CD4-positive, alpha-beta memory T cell (primary cell): ENCODE data around the gene GDAP2. TPM values are rescaled to one million over a fixed set of nuclear protein-coding genes. Genes with fewer than 3 reads are reported as not detected.

Experiments
- CTCF ChIA-PET: fragments of 350-600 bp; sonication (Branson Sonifier 250); formaldehyde crosslinking; loops from one replicate; lab custom pipeline; 2021; ENCODE audit warnings: inconsistent platforms; ENCODE audit not compliant: partially characterized antibody; lab: Charles Lee
- POLR2A ChIA-PET: fragments of 350-600 bp; sonication (Branson Sonifier 250); formaldehyde crosslinking; loops from one replicate; lab custom pipeline; 2021; ENCODE audit not compliant: partially characterized antibody; lab: Charles Lee
- DNase-seq, 5 donors: peaks; one replicate each; pipeline versions ENCODE4 v3.0.0 to v3.0.0-alpha.2; 2020 to 2022; ENCODE audit warnings: mixed read lengths in 1 of 5
- H3K27ac ChIP-seq: one replicate; pipeline ENCODE4 v1.7.0; 2013; ENCODE audit warnings: low read depth, low read length
- H3K27me3 ChIP-seq: 2 replicates; pipeline ENCODE4 v1.7.0; 2013; ENCODE audit warnings: mild to moderate bottlenecking, low read length, moderate library complexity; ENCODE audit not compliant: insufficient read depth
- H3K36me3 ChIP-seq: 2 replicates; pipeline ENCODE4 v1.7.0; 2013; ENCODE audit warnings: mild to moderate bottlenecking, low read length, moderate library complexity; ENCODE audit not compliant: insufficient read depth
- H3K4me1 ChIP-seq: 2 replicates; pipeline ENCODE4 v1.7.0; 2013; ENCODE audit warnings: mild to moderate bottlenecking, low read length, moderate library complexity; ENCODE audit not compliant: insufficient read depth
- H3K4me3 ChIP-seq, 2 donors: one replicate each; pipeline ENCODE4 v1.7.0; 2013; ENCODE audit warnings: low read length in 2 of 2, mild to moderate bottlenecking in 1 of 2
- H3K9me3 ChIP-seq, 2 donors: one replicate each; pipeline ENCODE4 v1.7.0; 2013; ENCODE audit warnings: low read length in 2 of 2, control low read depth in 1 of 2; ENCODE audit not compliant: control insufficient read depth in 1 of 2
- H3K27ac Mint-ChIP-seq, 7 donors: one replicate each; pipeline ENCODE4 v1.8.0; 2020 to 2021; ENCODE audit warnings: mixed read lengths in 7 of 7, mild to moderate bottlenecking in 6 of 7, inconsistent platforms in 3 of 7, moderate library complexity in 3 of 7
- H3K27me3 Mint-ChIP-seq, 2 donors: one replicate each; pipeline ENCODE4 v1.8.0; 2020 to 2021; ENCODE audit warnings: mixed read lengths in 2 of 2
- H3K36me3 Mint-ChIP-seq, 2 donors: one replicate each; pipeline ENCODE4 v1.8.0; 2020 to 2021; ENCODE audit warnings: mixed read lengths in 2 of 2, inconsistent platforms in 1 of 2, mild to moderate bottlenecking in 1 of 2
- H3K4me1 Mint-ChIP-seq, 4 donors: one replicate each; pipeline ENCODE4 v1.8.0; 2020 to 2021; ENCODE audit warnings: mixed read lengths in 4 of 4, mild to moderate bottlenecking in 1 of 4
- H3K4me3 Mint-ChIP-seq, 8 donors: one replicate each; pipeline ENCODE4 v1.8.0; 2020 to 2021; ENCODE audit warnings: mixed read lengths in 8 of 8, mild to moderate bottlenecking in 7 of 8, moderate library complexity in 6 of 8, inconsistent platforms in 3 of 8
- H3K9me3 Mint-ChIP-seq, 8 donors: one replicate each; pipeline ENCODE4 v1.8.0; 2020 to 2021; ENCODE audit warnings: mixed read lengths in 8 of 8, mild to moderate bottlenecking in 5 of 8, inconsistent platforms in 3 of 8, moderate library complexity in 1 of 8
- intact Hi-C: fragments of 100-400 bp; cut with micrococcal nuclease; formaldehyde crosslinking; loops from one replicate; pipeline ENCODE4 v1.15.1; 2023
- polyA plus RNA-seq, 2 donors: library from polyadenylated mRNA; unstranded; fragments of 300-500 nt; fragmentation: Illumina TruSeq; gene quantifications; one replicate each; pipeline ENCODE4 v1.2.3, GENCODE V29; 2021
- total RNA-seq, 2 experiments: library from RNA; stranded (reverse); gene quantifications; one replicate each; pipeline ENCODE4 v1.2.3, GENCODE V29; 2021

The GDAP2 gene
- total and polyA plus RNA-seq, 4 experiments from 2014 or later: 5.6 to 29.5 (median 20.1) TPM

DNA sequence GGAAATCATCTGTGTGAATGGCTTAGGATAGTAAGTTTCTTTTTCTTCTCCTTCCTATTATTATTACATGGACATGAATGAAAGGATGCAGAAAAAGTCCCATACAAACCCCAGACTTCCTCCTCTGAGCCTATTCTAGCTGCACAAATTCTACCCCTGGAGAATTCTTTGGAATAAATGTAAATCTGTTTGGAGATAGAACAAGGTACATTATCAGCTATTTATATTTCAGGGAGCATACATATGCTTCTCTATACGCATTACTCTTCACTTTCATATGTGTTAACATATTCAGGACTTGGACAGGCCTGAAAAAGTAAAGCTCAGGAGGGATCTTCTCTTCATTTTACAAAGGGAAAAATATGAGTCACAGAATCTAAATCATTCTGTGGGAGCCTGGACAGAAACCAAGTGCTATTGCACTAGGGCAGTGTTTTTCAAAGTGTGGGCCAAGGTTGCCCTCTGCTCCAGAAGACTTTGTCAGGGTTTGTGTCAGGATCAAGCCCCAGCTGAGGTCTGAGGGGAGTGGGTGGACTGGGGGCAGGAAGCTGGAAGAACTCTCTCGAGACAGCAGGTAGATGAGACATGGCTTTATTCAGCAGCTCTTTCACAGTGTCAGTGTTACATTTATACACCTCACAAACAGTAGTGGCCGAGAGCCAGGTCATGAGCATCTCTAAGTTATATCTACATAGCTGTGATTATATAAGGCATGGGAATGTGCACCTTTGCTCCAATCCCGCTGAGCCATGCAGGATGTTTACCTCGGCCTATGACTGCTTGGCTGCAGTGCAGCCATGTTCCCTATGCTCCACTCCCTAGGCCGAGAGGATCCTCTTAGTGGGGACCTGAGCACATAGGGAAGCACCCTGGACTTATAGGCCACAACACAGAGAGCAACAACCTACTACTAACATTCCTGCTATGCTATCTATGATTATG is 114.3 kb downstream of the GDAP2 start:
- ChIA-PET CTCF (no interaction called here), POLR2A (no interaction called here)
- Mint-ChIP-seq H3K27me3 (peaks cover 0 to 2% of the 10 kb centered on the region in 2 donors), H3K4me3 (no peak overlapping the region), H3K27ac (no peak overlapping the region), H3K4me1 (peaks cover 0 to 1% (median 0%) of the 10 kb centered on the region in 4 donors), H3K36me3 (no peaks in the 10 kb centered on the region), H3K9me3 (peaks cover 0 to 3% (median 0%) of the 10 kb centered on the region in 8 donors)
- H3K27me3 ChIP-seq: no peaks in the 10 kb centered on the region
- H3K4me1 ChIP-seq: no peaks in the 10 kb centered on the region
- intact Hi-C loops: loop anchor here (1.0 kb wide), 1 partner anchor 42 kb away; no protein-coding TSS in a partner anchor
- no peaks in the 10 kb centered on the region for H3K36me3 ChIP-seq
- no peak for DNase-seq
- no peak overlapping the region for H3K27ac ChIP-seq
- no peak overlapping the region for H3K4me3 ChIP-seq
- no peaks in the 10 kb centered on the region for H3K9me3 ChIP-seq

Other genes with a start within 250 kb of the GDAP2 start
- gene WDR3, start 118 bp upstream of the GDAP2 start, total RNA-seq: 10 to 100 TPM; 26.5 to 29.3 TPM
- gene WDR3, start 118 bp upstream of the GDAP2 start, polyA plus RNA-seq: 10 to 100 TPM; 28.2 to 42.7 TPM